HG02763 (cell line): ENCODE data around the gene HTRA3.
"Not testable (repeated sequence)": the region's sequence is repeated elsewhere in the genome, so short reads cannot be mapped to it uniquely, and the experiment has no call there.

Source experiments
- ATAC-seq: cut with Tn5 transposase; IDR thresholded peaks from one replicate; pipeline ENCODE4 v1.9.1; 2021; ENCODE audit warnings: mild to moderate bottlenecking, moderate library complexity; ENCODE audit not compliant: unreplicated experiment

HTRA3 gene

GRCh38 chr4:8338351-8338961 is 68.9 kb downstream of the HTRA3 start:
- no peak for ATAC-seq

DNA sequence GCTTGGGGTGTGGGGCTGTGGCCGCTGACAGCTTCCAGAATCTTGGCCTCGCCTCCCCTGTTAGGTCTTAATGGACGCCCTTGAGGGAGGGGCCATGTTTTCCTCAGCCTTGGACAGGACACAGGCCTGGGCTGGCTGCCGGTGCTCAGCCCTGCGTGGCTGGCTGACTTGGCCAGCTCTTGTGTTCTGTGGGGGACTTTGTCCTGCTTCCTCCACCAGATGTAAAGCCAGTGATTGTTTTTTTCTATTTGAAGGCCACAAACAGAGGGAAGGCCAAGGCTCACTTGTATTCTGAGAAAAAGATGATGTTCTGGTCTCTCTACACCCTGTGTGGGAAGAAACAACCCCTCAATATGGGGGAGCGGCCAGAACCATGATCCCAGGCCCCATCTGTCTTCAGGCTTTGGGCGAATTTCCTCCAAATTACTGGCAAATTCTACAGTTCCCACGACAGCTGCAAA is 71.3 kb downstream of the HTRA3 start:
- ATAC-seq, result no peak

DNA sequence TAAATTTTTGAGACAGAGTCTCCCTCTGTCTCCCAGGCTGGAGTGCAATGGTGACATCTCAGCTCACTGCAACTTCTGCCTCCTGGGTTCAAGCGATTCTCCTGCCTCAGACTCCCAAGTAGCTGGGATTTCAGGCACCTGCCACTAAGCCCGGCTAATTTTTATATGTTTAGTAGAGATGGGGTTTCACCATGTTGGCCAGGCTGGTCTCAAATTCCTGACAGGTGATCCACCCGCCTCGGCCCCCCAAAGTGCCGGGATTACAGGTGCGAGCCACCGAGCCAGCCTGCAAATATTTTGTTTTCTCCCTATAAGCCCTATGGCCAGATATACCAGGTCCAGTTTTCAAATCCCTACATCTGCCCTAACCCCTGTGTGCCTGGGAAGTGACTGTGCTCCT is 71.7 kb downstream of the HTRA3 start:
- ATAC-seq, result not testable (repeated sequence)

GRCh38 chr4:8341691-8342090 is 72.1 kb downstream of the HTRA3 start:
- ATAC-seq, result no peak

GRCh38 chr4:8342651-8343261 is 73.2 kb downstream of the HTRA3 start:
- no peak for ATAC-seq

DNA sequence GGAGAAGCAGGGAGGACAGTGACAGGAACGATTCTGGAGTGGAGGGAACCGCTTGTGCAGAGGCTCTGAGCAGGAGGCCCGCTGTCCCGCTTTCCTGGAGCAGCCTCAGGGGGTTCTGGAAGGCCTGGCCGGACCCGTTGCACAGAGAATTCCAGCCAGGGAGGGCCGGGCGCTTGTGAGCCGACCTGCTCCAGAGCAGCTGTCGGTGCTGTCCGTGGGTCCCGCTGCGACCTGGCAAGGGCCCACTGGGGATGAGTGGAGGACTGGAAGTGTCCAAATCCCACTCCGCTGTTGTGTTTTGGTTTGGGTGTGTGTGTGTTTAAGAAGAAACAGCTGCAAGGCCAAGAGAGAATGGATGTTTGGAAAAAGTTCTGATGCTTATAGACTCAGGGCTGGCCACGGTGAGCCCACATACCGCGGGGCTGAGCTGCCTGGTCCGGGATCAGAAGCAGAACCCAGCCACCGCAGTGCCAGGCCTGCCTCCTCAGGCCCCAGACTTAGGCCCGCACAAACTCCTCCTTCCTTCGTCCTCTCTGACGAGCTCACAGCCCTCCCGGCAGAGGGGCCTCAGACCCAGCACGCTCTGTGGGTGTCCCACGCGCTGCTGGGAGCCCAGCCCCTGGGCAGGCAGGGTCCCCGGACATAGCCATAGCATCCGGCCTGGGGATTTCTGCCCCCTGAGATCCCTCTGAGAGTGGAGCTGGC is 73.9 kb downstream of the HTRA3 start:
- ATAC-seq, result no peak

DNA sequence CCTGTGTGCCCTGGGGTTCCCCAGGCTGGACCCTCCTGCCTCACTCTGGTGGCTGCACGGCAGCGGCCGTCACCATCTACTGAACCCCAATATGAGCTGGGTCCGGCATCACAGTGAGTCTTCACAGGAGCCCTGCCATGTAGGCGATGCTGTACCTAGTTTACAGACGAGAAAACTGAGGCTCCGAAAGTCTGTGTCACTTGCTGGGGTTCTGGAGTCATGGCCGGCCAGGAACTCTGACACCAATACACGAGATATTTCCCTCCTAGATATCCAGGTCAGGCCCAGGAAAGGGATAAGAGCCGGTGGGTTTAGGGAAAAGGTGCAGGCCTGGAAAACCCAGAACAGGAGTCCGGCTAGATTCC is 74.4 kb downstream of the HTRA3 start:
- ATAC-seq, result no peak

GRCh38 chr4:8344377-8344776 is 74.8 kb downstream of the HTRA3 start:
- ATAC-seq, result no peak

GRCh38 chr4:8345053-8345945 is 75.7 kb downstream of the HTRA3 start:
- ATAC-seq, result no peak

DNA sequence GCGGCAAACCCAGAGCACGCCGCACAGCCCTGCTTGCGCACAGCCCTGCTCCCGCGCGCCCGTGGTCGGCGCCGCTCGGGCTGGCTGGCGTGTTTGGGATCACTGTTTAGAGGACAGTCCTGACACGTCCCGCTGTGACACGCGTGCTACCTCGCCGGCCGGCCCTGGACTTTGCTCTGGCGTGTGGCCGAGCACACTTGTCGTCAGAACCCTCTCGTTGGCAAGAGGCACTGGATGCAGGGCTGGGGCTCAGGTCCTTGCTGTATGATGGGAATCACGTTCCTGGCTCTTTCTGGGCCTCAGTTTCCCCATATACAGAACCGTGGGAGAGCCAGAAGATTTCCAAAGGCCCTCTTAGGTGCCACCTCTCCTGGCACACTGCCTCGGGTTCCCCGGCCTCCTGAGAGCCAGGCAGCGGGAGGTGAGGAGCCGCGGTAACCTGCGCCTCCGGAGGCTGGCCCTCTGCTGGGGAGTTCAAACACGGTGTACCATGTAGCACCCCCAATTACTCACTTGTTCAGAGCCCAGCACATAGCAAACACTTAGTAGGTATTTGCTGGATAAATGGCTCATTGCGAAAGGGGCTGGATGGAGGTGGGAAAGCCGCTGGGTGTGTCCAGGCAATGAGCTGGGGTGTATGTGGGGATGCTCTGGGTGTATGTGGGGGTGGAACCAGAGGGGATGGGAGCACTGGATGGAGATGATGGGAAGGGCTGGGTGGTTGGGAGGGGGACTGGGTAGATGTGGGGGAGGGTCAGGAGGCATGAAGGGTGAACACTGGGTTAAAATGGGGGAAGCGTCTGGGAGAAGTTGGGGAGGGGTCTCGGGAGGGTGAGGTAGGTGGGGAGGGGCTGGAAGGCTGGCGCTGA is 76.6 kb downstream of the HTRA3 start:
- ATAC-seq, result no peak

- ATAC-seq, result no peak
Measured at GRCh38 chr4:8346838-8347605, 77.5 kb downstream of the HTRA3 start.

DNA sequence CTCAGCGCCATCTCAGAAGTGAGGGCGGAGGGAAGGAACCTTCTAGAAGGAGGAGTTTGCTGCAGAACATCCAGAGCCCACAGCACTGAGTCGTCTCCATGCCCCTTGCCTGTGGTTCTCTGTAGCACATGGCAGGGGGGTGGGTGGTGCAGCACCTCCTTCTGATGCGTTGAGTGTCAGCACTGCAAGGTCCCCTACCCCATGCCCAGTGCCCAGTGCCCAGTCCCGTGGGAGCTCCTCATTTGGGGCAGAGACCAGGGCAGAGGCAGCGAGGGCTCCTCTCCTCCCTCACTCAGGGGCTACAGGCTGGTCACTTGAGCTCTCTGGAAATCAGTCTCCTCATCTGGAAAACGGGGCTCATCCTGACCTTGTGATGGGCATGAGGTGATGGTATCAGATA is 78.1 kb downstream of the HTRA3 start:
- ATAC-seq, result no peak

DNA sequence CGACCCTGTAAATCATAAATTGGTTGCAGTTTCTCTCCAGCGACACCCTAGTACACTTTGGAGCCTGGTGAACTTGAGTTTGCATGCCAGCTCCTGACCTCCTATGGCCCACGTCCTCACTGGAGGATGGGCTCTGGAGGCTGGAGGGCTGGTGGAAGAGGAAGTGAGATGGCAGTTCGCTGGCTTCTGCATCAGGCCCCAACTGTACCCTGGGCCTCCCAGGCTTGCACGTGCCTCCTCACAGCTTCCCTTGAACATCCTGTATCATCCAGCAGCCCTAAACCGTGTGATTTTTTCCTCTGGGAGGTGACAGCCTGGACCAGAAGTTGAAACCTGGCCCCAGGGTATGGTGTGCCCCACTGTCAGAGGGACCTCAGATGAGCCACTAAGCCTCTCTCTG is 78.5 kb downstream of the HTRA3 start:
- no peak for ATAC-seq

- ATAC-seq, result not testable (repeated sequence)
Measured at GRCh38 chr4:8349236-8349635, 79.7 kb downstream of the HTRA3 start.

DNA sequence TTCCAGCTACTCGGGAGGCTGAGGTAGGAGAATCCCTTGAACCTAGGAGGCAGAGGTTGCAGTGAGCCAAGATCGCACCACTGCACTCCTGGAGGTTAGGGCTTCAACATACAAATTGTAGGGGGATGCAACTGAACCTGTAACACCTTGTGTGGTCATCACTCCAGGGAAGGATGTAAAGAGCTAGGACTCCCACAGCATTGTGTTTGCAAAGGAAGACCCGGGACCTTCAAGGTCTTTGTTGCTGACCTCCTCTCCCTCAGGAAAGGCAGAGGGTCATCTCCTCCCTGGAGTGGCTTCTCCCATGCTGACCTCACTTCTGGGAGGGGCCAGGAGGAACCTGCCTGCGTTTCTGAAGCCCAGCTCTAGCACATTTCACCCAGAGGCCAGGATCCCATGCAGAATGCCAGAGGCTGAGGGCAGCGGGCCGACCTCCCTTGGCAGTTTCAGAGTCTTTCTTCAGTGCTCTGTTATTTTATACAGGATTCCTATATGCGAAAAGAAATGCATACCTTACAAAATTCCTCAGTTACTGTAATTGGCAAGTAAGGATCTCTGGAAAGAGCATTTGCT is 80.2 kb downstream of the HTRA3 start:
- ATAC-seq, result no peak

DNA sequence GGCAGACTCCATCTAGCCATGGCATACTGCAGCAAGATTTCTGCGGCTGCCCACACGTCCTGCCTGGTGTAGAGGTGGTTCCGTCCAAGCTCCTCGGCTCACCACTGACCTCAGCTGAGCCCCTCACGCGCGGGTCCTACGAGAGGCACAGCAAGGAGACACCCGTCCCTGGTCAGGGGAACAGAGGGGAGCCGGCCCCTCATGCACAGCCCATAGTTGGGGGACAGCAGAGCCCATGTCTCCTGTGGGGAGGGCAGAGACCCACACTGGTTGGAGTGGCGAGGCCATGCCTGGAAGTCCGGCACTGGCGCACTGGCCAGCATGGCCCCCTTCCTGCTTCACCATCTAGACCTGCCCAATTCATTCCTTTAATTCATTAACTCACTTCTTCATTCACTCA is 80.8 kb downstream of the HTRA3 start:
- ATAC-seq, result no peak

GRCh38 chr4:8350841-8351461 is 81.4 kb downstream of the HTRA3 start:
- ATAC-seq, result no peak

GRCh38 chr4:8351931-8352367 is 82.4 kb downstream of the HTRA3 start:
- no peak for ATAC-seq
